NCI-H2196 (cell line): Measurements from ENCODE around the gene ITGAV.

Experiments used
- DNase-seq: peaks from one replicate; lab custom pipeline; 2025; ENCODE audit not compliant: unreplicated experiment; lab: John Stamatoyannopoulos, UW

Gene ITGAV

GRCh38 chr2:186659383-186659782 lies 69.5 kb downstream of the ITGAV start:
- no peak for DNase-seq

- no peak for DNase-seq
Observed at GRCh38 chr2:186664385-186665043, 74.7 kb downstream of the ITGAV start.

- DNase-seq: no peak
Observed at GRCh38 chr2:186669146-186669545, 79.3 kb downstream of the ITGAV start.

- no peak for DNase-seq
Observed at GRCh38 chr2:186670831-186671230, 81.0 kb downstream of the ITGAV start.

GRCh38 chr2:186675380-186675779 lies 85.5 kb downstream of the ITGAV start:
- DNase-seq: peak; percentile 17

- DNase-seq: no peak
Observed at GRCh38 chr2:186683341-186683740, 93.5 kb downstream of the ITGAV start.

- no peak for DNase-seq
Observed at GRCh38 chr2:186687807-186688211, 98.0 kb downstream of the ITGAV start.

- DNase-seq: no peak
Observed at GRCh38 chr2:186688813-186689212, 99.0 kb downstream of the ITGAV start.

- no peak for DNase-seq
Observed at GRCh38 chr2:186690786-186691185, 100.9 kb downstream of the ITGAV start.

GRCh38 chr2:186691231-186691630 lies 101.4 kb downstream of the ITGAV start:
- DNase-seq: no peak

- DNase-seq: no peak
Observed at GRCh38 chr2:186691900-186692299, 102.0 kb downstream of the ITGAV start.

- no peak for DNase-seq
Observed at GRCh38 chr2:186693446-186693832, 103.6 kb downstream of the ITGAV start.

GRCh38 chr2:186695081-186695756 lies 105.4 kb downstream of the ITGAV start:
- no peak for DNase-seq

- no peak for DNase-seq
Observed at GRCh38 chr2:186696290-186696689, 106.4 kb downstream of the ITGAV start.

GRCh38 chr2:186696804-186697203 lies 106.9 kb downstream of the ITGAV start:
- DNase-seq: no peak

- DNase-seq: no peak
Observed at GRCh38 chr2:186697536-186697935, 107.7 kb downstream of the ITGAV start.

- no peak for DNase-seq
Observed at GRCh38 chr2:186699742-186700141, 109.9 kb downstream of the ITGAV start.

GRCh38 chr2:186702006-186702405 lies 112.2 kb downstream of the ITGAV start:
- no peak for DNase-seq

GRCh38 chr2:186702501-186702900 lies 112.6 kb downstream of the ITGAV start:
- no peak for DNase-seq

- DNase-seq: no peak
Observed at GRCh38 chr2:186704897-186705296, 115.0 kb downstream of the ITGAV start.

- no peak for DNase-seq
Observed at GRCh38 chr2:186709529-186710450, 119.9 kb downstream of the ITGAV start.

- DNase-seq: no peak
Observed at GRCh38 chr2:186713691-186714090, 123.8 kb downstream of the ITGAV start.
